GM15510 (cell line): ENCODE measurements around the gene PANX1.

Source experiments
- POLR2A ChIP-seq: IDR thresholded peaks from 3 replicates; pipeline ENCODE4 v1.6.1; 2011; ENCODE audit warnings: borderline replicate concordance; ENCODE audit not compliant: insufficient read length; ENCODE audit errors: extremely low read depth

PANX1 gene, protein sequence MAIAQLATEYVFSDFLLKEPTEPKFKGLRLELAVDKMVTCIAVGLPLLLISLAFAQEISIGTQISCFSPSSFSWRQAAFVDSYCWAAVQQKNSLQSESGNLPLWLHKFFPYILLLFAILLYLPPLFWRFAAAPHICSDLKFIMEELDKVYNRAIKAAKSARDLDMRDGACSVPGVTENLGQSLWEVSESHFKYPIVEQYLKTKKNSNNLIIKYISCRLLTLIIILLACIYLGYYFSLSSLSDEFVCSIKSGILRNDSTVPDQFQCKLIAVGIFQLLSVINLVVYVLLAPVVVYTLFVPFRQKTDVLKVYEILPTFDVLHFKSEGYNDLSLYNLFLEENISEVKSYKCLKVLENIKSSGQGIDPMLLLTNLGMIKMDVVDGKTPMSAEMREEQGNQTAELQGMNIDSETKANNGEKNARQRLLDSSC

DNA sequence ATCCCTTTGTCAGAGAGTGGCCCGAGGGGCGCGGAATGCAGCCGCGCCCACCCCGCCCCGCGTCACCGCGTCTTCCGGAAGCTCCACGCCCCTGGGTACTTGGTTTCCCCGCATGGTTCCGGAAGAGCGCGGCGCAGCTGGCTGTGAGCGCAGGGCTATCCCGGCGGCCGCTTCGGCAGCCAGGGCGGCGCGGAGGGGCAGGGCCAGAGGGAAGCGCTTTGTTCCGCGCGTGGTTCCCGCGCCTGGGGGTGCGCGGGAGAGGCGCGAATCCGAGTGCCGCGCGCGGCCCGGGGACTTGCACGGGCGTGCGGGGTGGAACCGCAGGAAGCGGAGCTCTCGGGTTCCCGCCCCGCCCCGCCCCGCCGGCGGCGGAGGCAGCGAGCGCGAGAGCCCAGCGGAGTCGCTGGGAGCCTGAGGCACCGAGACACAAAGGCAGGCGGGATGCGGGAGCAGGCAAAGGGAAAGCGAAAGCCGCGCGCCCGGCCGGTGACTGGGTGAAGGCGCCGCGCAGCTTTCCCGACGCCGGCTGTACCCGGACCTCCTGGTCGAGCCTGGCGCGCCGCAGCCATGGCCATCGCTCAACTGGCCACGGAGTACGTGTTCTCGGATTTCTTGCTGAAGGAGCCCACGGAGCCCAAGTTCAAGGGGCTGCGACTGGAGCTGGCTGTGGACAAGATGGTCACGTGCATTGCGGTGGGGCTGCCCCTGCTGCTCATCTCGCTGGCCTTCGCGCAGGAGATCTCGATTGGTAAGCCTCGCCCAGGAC lies at the start of gene PANX1:
TSS of gene PANX1 (plus strand) at position 96 of the 766 bp plus-strand sequence. CDS start at position 568, 472 bp downstream.
- TF ChIP-seq POLR2A, result peak; percentile 69

DNA sequence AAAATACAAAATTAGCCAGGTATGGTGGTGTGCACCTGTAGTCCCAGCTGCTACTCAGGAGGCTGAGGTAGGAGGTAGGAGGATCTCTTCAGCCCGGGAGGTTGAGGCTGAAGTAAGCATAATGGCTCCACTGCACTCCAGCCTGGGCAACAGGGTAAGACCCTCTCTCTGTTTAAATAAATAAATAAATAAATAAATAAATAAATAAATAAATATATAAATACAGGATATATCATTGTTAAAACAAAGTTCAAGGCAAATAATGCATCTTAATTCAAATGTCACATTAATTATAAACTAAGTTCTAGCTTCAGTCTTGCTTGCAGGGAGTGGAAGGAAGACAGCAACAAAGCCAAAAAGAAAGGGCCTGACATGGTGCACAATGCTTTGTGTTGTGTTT lies 44.5 kb upstream of the PANX1 start:
- no peak for TF ChIP-seq POLR2A

DNA sequence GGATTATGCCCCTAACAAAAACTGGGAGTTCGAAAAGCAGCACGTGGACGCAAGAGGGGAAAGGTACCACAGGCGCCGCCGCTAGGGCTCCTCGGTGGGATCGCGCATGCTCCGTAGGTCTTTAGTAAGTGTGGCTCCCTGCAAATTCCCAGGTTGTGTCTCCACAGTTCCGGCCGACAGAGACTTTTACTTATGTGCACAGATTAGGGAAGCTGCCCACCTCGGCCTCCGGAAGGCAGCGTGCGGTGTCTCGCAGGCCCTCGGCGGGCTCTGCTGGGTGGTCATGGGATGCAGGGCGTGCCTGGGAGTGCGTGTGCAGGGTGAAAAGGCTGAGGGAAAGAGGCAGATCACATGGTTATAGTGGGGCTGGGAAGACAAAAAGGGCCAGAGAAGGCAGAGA lies 39.7 kb upstream of the PANX1 start:
- no peak for TF ChIP-seq POLR2A

DNA sequence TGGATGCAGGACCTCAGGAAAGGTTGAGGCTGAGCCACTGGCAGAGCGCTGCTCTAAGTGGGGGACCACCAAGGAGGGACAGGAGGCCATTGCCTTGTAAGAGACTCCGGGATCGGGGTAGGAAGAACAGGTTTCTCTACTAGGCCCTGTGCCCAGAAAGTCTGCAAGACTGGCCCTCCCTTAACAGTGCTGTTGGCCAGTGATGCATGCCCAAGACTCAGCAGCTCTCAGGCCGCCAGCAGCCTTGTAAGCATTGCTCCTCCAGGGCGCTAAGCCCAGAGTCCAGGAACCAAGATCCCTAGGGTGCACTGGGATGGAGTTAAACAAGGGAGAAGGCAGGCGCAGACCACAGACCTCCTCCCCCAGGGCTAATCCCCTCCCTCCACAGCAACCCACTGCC lies 39.3 kb upstream of the PANX1 start:
- no peak for TF ChIP-seq POLR2A

DNA sequence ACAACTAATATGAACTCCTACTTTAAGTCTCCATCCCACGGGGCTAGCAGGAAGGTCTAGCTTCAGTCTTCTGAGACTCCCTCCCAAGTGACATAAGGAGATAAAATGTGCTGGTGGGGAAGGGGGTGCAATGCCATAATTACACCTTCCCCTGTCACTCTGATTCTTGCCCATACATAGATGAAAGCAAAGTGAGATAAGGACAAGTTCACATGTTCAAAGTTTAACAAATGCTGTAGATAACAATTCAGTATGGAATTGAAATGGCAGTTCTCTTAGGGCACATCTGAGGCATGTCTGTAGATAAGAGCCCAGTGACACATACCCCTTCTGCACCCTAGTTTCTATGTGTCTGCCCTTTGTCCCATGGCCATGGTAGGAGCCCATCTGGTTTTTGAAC lies 38.2 kb upstream of the PANX1 start:
- no peak for TF ChIP-seq POLR2A

DNA sequence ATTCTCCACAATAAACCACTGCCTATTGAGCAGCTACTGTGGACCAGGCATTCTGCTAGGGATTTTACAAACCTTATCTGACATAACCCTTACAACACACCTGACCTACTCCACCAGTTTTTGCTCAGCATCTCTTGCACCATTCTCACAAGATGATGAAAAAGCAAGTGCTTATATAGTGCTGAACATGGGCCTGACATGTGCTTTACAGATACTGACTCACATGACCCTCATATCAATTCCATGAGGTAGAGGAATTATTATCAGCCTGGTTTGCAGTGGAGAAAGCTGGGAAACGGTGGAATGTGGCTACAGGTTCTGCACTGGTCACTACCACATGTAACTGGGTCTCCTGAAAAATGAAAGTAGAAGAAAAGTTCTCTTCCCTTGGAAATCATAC lies 37.5 kb upstream of the PANX1 start:
- TF ChIP-seq POLR2A, result no peak

DNA sequence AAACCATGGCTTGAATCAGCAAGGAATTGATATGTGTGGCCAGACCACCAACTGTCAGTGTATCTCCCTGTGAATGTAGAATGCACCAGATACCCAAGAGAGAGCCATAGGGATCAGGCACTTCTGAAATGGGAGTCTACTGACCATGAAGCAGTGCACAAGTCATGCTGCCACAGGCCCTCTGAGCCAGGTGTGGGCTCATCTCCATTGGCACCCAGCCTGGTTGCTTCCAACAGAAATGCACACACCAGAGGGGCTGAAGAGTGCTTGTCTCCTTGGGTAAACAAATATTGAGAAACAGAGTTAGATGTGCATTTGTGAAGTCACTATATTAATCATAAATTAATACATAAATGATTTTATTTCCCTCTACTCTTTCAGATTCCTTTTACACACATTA lies 28.4 kb upstream of the PANX1 start:
- no peak for TF ChIP-seq POLR2A

DNA sequence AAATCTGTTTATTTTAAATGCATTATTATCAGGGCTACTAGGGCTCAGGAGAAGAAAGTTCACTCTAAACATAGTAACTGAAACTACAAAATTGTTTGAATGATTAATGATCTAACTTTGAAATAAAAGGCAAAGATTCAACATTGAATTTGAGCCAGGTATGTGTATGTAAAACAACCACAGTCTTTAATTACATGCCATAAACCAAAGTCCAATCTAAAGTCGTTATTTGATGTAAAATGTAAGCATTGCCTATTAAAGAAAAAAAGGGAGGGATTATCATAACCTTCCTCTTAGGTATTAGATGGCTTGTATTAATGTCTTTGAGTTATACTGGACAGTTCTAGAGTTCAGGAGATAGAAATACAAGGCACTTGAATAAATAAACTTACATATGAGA lies 25.2 kb upstream of the PANX1 start:
- TF ChIP-seq POLR2A, result no peak

DNA sequence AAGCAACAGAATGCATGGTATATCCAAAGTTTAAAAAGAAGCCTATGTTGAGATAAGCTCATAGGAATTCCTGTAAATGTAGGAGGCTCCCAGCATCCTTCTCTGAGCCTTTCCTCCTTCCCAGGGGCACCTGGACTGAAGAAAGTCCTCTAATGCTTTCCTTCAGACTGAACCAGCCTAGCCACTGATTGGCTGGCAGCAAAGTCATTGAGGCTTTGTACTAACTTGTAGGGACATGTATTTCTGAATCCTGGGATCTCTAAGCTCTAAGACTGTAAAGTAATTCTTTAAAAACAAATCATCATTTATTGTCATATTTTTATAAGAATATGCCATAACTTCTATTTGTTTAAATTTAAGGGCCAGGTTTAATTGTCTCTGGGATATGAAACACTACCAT lies 23.9 kb upstream of the PANX1 start:
- TF ChIP-seq POLR2A, result no peak

DNA sequence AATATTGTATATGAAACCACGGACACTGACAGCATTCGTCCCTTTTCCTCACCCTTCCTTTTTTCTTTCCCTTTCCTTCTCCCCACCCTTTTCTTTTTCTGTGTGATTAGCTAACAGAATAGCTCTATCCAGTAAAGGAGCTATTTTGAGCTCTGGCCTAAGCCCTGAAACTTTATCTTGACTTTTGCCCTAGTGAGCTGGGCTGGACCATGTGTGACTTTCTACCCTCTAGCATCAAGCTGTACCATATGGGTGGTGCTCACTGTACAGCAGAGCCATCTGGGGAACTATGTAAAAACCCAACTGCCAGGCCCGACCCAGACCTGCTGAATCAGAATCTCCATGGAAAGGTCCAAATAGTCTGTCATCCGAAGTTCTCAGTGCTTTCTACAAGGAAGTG lies 21.9 kb upstream of the PANX1 start:
- TF ChIP-seq POLR2A, result no peak

DNA sequence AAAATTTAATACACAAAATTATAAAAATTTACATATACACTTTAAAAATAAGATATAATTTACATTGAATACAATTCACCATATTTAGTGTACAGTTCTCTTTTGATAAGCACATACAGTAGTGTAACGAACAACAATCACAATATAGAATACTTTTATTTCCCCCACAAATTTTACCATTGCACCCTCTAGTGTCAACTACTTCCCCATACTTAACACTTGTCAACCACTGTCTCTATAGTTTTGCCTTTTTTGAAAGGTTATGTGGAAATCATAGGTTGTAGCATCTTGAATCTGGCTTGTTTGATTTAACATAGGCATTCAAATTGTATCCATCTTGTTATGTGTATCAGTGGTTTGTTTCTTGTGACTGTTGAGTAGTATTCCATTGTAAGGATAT lies 21.3 kb upstream of the PANX1 start:
- no peak for TF ChIP-seq POLR2A

DNA sequence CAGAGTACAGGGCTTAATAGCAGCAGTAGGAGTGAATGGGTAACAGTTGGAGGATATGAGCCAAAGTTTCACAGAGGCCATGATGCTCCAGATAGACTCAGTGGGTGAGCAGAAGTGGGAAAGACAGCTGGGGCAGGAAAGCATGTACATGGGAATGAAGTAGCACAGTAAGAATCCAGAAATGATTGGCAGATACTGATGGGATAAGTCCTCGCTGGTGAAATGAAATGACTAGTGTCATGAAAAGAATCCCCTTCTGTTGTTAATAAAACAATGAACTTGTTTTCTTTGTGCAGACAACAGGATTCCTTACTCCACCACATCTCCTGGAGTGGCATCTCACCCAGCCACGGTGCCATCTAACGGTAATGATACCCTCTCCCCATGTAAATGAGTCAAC lies 17.4 kb upstream of the PANX1 start:
- no peak for TF ChIP-seq POLR2A

DNA sequence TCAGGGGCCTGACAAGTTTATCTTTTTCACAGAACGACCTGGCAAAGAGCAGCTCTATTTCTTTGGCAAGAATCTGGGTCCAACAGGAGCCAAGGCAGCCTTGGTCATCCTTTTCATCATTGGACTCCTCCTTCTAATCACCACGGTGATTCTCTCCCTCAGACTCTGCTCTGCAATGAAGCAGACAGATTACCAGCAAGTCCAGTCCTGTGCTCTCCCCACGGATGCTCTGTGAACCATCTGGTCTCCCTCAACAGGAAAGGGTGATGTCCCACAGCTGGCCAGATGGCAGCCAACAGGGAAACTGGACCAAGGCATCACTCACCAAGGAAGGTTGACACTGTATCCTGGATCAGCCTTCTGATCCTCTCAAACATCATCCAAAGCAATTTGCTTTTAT lies 17.0 kb upstream of the PANX1 start:
- TF ChIP-seq POLR2A, result no peak

DNA sequence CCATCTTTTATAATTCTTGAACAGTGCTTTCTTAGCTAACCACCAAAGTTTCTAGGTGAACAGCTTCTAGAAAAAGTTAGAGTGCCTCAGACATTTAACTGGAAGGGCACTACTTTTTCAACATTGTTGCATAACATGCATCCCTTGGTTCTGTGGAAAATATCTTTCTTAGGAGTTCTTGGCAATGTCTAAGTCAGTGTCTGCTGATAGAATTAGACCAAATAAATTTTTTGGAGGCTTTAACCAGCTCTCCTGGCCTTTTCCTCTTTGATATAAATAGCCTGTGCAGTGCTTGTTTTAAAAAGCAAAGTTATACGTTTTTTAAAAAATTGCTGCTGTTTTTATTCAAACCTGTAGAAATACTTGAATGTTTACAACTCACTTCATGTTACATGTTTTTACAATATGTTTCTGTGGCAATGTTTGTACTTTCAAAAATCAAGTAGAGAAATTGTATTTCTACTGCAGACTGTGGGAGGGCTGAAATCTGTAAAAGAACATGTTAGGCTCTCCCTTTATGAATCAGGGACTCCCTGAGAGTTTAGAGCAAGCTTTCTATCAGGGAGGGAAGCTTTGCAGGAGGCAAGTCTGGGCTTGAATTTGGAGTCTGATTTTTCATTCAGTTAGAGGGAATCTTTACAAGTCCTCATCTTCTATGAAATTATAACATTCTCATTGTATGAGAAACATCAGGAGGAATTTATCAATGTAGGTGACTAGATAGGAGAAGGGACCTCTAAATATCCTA lies 16.3 kb upstream of the PANX1 start:
- TF ChIP-seq POLR2A, result no peak

DNA sequence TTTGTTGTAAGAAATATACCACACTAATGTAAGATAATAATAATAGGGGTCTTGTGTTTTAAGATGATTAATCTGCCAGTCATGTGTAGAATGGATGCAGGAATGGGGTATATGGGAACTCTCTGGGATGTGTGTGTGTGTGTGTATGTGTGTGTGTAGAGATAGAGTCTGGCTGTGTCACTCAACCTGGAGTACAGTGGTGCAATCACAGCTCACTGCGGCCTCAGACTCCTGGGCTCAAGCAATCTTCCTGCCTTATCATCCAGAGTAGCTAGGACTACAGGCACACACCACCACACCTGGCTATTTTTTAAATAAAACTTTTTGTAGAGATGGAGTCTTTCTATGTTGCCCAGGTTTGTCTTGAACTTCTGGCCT lies 11.5 kb upstream of the PANX1 start:
- no peak for TF ChIP-seq POLR2A
